GM12891 (cell line): Measurements from ENCODE around the gene SH2D6.
A peak's percentile ranks its signal among the peaks of the same experiment; 100 is the strongest.

Source experiments
- POLR2A ChIP-seq: IDR thresholded peaks from 2 replicates; pipeline ENCODE4 v1.6.1; 2011; ENCODE audit warnings: low read depth, low read length, control low read depth
- POLR2AphosphoS5 ChIP-seq: IDR thresholded peaks from 2 replicates; pipeline ENCODE4 v1.6.1; 2011; ENCODE audit warnings: low read depth, low read length, control low read depth
- SPI1 ChIP-seq: IDR thresholded peaks from 2 replicates; pipeline ENCODE4 v1.6.1; 2011; ENCODE audit warnings: low read depth, low read length, control low read depth

DNA sequence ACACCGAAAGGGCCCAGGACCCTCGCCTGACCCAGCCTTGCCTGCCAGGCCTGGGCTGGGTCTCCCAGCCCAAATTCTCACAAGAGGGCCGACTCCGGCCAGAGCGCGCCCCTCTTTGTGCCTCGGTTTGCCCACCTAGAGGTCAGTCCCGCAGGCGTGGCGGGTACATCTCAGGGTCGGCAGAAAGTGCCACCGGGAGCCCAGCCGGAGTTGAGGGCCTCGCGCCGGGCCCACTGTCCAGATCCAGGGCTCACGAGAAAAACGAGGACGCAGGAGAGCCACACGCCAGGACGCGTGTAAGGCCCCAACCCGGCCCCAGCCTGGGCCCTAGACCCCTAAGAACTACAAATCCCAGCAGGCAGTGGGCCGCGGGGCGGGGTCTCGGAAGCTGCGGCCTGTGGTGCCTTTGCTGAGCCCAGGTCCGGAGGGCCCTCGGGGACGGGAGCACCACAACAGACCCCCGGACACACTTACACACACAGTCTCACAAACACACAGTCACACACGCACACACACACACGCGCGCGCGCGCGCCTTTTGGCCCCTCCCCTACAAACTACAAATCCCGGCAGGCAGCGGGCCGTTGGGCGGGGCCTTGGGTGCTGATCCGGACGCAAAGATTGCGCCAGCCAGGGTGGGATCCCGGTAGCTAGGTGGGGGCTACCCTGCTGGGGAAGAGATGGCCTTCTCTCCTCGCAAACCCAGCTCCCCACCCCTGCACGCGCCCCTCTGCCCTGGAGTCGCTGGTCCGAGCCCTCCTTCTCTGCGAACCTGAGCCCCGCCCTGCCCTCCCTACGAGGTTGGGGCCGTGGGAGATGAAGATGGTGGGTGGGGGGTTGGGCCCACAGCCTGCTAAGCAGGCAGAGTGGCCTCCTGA lies at the start of gene SH2D6:
- TF ChIP-seq POLR2A: peak; percentile 54; the same call in 1 of the 2 replicates
- no peak for TF ChIP-seq SPI1
- TF ChIP-seq POLR2AphosphoS5: peak; percentile 51; the same call in 1 of the 2 replicates
